ENCODE results near the gene FAAP100.

FAAP100 gene

DNA sequence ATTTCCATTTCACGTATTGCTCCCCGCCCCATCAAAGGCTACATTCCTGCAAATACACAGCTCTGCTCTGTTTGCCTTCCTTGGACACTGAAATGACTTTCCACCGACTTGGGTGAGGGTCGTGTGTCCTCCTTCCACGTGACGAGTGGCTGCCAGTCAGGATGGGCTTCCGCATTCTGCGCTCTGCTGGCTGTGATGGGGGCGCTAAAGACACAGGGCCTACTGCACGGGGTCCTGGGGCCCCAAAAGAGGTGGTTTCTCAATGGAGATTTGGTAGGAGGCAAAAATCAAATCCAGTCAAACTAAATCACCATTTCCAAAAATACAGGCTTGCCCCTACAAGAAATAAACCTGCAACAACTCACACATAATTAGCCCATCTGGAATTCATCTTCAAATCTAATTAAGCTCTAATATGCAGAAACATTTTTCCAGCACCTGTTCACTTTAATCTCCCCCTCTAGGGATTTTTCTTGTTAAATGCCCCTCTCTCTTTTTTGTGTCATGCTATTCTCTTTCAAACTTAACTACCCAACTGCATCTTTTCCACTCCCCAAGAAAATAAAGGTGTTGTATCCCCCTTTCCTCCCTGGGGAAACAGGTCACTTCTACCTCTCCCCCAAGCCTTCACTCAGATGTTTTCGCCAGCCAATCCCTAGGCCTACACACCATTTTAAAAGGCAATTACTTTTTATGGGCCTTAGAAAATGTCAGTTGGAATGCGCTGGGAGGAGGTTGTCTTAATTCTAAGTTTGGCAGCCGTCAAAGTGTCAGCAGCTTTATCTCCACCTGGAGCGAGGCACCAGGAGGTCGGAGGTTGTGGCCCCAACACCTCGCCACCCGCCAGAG is 21.9 kb upstream of the FAAP100 start:
- CTCF ChIA-PET, result interaction anchor here (0.6 kb wide), 2 partner anchors 11 to 128 kb away, joined by 3 read pairs; no protein-coding TSS in a partner anchor
- TF ChIP-seq PKNOX1 (IDR thresholded peaks at IDR 0.05) (peak; percentile 89), BHLHE40 (IDR thresholded peaks at IDR 0.05; ENCODE audit: borderline replicate concordance) (no peak)
- DNase-seq (ENCODE audit: extremely low spot score), result no peak
- POLR2A ChIA-PET, result no interaction called here

- TF ChIP-seq PKNOX1 (IDR thresholded peaks at IDR 0.05) (peak; percentile 81), SP1 (IDR thresholded peaks at IDR 0.05) (no peak)
- DNase-seq (ENCODE audit: extremely low spot score), result no peak
- POLR2A ChIA-PET, result no interaction called here
- CTCF ChIA-PET, result interaction anchor here (0.7 kb wide), 1 partner anchor 87 kb away, joined by 3 read pairs; no protein-coding TSS in a partner anchor
Observed at GRCh38 chr17:81572563-81573168, 20.5 kb upstream of the FAAP100 start.

- ChIA-PET CTCF (no interaction called here), POLR2A (interaction anchor here (5.0 kb wide), 1 partner anchor 19 kb away, joined by 28 read pairs; the partner anchor contains the start of gene FAAP100)
- no peak for DNase-seq (ENCODE audit: extremely low spot score)
- 0 out of 2 replicates have a peak, but pooled peaks have one; percentile 20 for TF ChIP-seq PKNOX1 (IDR thresholded peaks at IDR 0.05)
- TF ChIP-seq NFRKB (IDR thresholded peaks at IDR 0.05), result no peak
- TF ChIP-seq SP1 (IDR thresholded peaks at IDR 0.05), result no peak
Observed at GRCh38 chr17:81570964-81571363, 18.8 kb upstream of the FAAP100 start.

GRCh38 chr17:81569986-81570514 is 17.9 kb upstream of the FAAP100 start:
- TF ChIP-seq TARDBP (IDR thresholded peaks at IDR 0.05), result no peak
- no peak for TF ChIP-seq HDGF (IDR thresholded peaks at IDR 0.05; ENCODE audit: borderline replicate concordance)
- TF ChIP-seq CTBP1 (IDR thresholded peaks at IDR 0.05; ENCODE audit: borderline replicate concordance), result no peak
- no peak for TF ChIP-seq LEF1 (IDR thresholded peaks at IDR 0.05; ENCODE audit: borderline replicate concordance)
- TF ChIP-seq PKNOX1 (IDR thresholded peaks at IDR 0.05), result no peak
- no peak for TF ChIP-seq SUZ12 (IDR thresholded peaks at IDR 0.05)
- no peak for TF ChIP-seq FOXA1 (IDR thresholded peaks at IDR 0.05)
- no peak for TF ChIP-seq SP1 (IDR thresholded peaks at IDR 0.05)
- TF ChIP-seq L3MBTL2 (conservative IDR thresholded peaks at IDR 0.05), result no peak
- ChIA-PET CTCF (interaction anchor here (1.2 kb wide), 1 partner anchor 30 kb away, joined by 3 read pairs; no protein-coding TSS in a partner anchor), POLR2A (interaction anchor here (5.0 kb wide), 1 partner anchor 18 kb away, joined by 28 read pairs; the partner anchor contains the start of gene FAAP100)
- DNase-seq (ENCODE audit: extremely low spot score), result no peak

DNA sequence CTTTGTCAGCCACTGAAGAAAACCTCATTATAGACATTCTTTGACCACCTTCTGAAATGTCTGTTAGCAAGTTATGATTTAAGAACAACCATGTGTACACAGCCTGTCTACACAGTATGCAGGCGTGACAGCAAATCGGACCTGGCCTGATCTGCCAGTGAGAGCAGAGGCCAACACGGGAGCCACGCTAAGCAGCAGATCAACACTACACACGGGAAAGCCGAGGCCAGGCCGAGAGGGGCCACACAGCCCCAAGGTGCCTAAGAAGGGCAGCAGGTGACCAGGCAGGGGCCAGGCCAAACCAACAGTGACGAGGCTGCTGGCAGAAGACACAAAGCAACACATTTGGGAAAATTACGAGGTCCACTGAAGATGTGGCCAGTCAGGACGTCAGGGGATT is 16.3 kb upstream of the FAAP100 start:
- CTCF ChIA-PET, result no interaction called here
- POLR2A ChIA-PET, result interaction anchor here (5.0 kb wide), 1 partner anchor 17 kb away, joined by 28 read pairs; the partner anchor contains the start of gene FAAP100
- DNase-seq (ENCODE audit: extremely low spot score), result no peak
- TF ChIP-seq HDGF (IDR thresholded peaks at IDR 0.05; ENCODE audit: borderline replicate concordance), result no peak

DNA sequence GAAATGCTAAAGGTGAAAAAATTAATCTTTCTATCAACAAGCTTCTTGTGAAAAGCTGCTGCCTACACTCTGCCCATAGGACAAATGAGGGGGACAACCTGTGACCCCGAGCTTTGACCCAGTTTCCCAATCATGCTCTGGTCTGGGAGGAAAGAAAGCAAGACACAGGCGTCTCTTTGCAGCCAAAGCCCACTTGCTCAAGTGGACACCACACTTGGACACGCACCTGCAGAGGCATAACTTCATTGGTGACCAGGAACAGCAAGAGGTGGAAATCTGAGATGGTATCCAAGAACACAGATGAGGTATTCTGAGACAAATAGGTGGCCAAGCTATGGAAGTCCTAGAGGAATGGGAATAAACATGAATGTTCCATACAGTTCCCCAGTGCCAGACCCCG is 15.0 kb upstream of the FAAP100 start:
- POLR2A ChIA-PET, result interaction anchor here (1.0 to 5.0 kb wide), 8 partner anchors 10 to 107 kb away, joined by 3 to 28 read pairs (median 4); partner anchors contain the start of genes ACTG1 and FAAP100

More for the DNA sequence above, 15.0 kb upstream of the FAAP100 start:
- CTCF ChIA-PET, result interaction anchor here (1.2 kb wide), 2 partner anchors 11 to 34 kb away, joined by 3 to 4 read pairs; no protein-coding TSS in a partner anchor
- no peak for DNase-seq (ENCODE audit: extremely low spot score)
- TF ChIP-seq PKNOX1 (IDR thresholded peaks at IDR 0.05), result no peak
- no peak for TF ChIP-seq TARDBP (IDR thresholded peaks at IDR 0.05)
- TF ChIP-seq ZNF384 (IDR thresholded peaks at IDR 0.05), result no peak
- no peak for TF ChIP-seq LEF1 (IDR thresholded peaks at IDR 0.05; ENCODE audit: borderline replicate concordance)

All from HEK293T (cell line).